DOHH2 (cell line): ENCODE measurements around the gene ANO4.

Experiments used
- EZH2phosphoT487 ChIP-seq: fragments of 200-600 bp; sonication (generic); IDR thresholded peaks from 2 replicates; pipeline ENCODE4 v1.6.1; 2017; ENCODE audit warnings: borderline replicate concordance, mild to moderate bottlenecking, antibody characterized with exemption, low read length, moderate library complexity, mixed read lengths
- TF ChIP-seq, protein P1 (sequence below): fragments of 200-600 bp; sonication (generic); IDR thresholded peaks from one replicate; pipeline ENCODE4 v1.5.1; 2014; ENCODE audit warnings: antibody characterized with exemption, mild to moderate bottlenecking, low read depth, low read length; ENCODE audit not compliant: poor library complexity, severe bottlenecking

DNA sequence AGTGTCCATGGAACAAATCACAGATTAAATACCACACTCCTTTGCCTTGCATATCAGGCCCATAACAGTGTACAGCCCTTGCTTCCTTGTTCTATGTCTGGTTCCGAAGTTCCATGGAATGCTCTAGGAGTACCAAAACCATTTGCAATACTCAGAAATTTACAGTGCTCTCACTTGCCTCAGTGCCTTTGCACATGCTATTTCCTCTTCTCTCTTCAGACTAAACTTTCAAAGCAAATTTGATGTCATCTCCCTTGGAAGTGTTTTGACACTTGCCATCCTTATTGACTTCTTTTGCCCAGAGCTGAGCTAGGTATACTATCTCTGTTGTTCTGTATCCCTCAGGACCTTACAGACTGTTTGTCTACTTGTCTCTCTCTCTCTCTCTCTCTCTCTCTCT lies 6.1 kb downstream of the ANO4 start:
- TF ChIP-seq, protein P1, sequence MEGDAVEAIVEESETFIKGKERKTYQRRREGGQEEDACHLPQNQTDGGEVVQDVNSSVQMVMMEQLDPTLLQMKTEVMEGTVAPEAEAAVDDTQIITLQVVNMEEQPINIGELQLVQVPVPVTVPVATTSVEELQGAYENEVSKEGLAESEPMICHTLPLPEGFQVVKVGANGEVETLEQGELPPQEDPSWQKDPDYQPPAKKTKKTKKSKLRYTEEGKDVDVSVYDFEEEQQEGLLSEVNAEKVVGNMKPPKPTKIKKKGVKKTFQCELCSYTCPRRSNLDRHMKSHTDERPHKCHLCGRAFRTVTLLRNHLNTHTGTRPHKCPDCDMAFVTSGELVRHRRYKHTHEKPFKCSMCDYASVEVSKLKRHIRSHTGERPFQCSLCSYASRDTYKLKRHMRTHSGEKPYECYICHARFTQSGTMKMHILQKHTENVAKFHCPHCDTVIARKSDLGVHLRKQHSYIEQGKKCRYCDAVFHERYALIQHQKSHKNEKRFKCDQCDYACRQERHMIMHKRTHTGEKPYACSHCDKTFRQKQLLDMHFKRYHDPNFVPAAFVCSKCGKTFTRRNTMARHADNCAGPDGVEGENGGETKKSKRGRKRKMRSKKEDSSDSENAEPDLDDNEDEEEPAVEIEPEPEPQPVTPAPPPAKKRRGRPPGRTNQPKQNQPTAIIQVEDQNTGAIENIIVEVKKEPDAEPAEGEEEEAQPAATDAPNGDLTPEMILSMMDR: no peak
- no peak for TF ChIP-seq EZH2phosphoT487
